K562 (cell line): Measurements from ENCODE around the gene REPS1. TPM values are rescaled to one million over a fixed set of nuclear protein-coding genes. Genes with fewer than 3 reads are reported as not detected.

Experiments
- ATAC-seq: fragments of 200-7000 bp; cut with Tn5 transposase; 3 replicates; pipeline ENCODE4 v1.9.1; 2020; ENCODE audit warnings: moderate library complexity
- BruUV-seq: library from RNA; stranded (reverse); fragments of 400-500 nt; replicated peaks from 2 replicates; lab custom pipeline; 2021; lab: Mats Ljungman, UMichigan
- CTCF ChIA-PET: fragments of 300-600 bp; formaldehyde crosslinking; extraction: SDS; loops from one replicate; lab custom pipeline; 2021; ENCODE audit warnings: low intra/inter-chr PET ratio; lab: Yijun Ruan, JAX
- POLR2A ChIA-PET: fragments of 300-600, 350-650 bp; sonication (Branson Sonifier 250); formaldehyde crosslinking; extraction: SDS; loops from one replicate; lab custom pipeline; 2021; ENCODE audit warnings: antibody characterized with exemption, inconsistent platforms; lab: Yijun Ruan, JAX
- DNase-seq, 4 experiments: peaks; one replicate each; pipeline versions ENCODE4 v3.0.0 to v3.0.0-alpha.2; 2011 to 2018; ENCODE audit warnings: low spot score in 3 of 4, mixed read lengths in 3 of 4; ENCODE audit errors: extremely low read depth in 1 of 4
- FAIRE-seq: peaks from 2 replicates; lab custom pipeline; 2011; peaks lifted over from hg19 to GRCh38; lab: Jason Lieb, UNC
- H2AFZ ChIP-seq: 2 replicates; pipeline ENCODE4 v1.6.0; 2011; ENCODE audit warnings: low read depth, low read length, control low read depth, inconsistent platforms
- H3K27ac ChIP-seq: fragments of 200-600 bp; 3 replicates; pipeline ENCODE4 v1.8.0; 2011; ENCODE audit warnings: low read depth, mild to moderate bottlenecking, control low read depth, inconsistent platforms, low read length, moderate library complexity, mixed read lengths; ENCODE audit errors: extremely low read depth
- H3K27me3 ChIP-seq, 2 experiments: fragments of 300-600 bp in 1 of 2; 2 replicates in 1 of 2; 3 replicates in 1 of 2; pipeline versions ENCODE4 v1.6.0 to v1.8.0; 2011; ENCODE audit warnings: inconsistent platforms in 2 of 2, low read length in 2 of 2, mild to moderate bottlenecking in 1 of 2, mixed read lengths in 1 of 2, moderate library complexity in 1 of 2; ENCODE audit not compliant: control insufficient read depth in 2 of 2, insufficient read depth in 2 of 2
- H3K36me3 ChIP-seq: fragments of 300-600 bp; 3 replicates; pipeline ENCODE4 v1.8.0; 2011; ENCODE audit warnings: mild to moderate bottlenecking, low read length, inconsistent platforms; ENCODE audit not compliant: control insufficient read depth, insufficient read depth
- H3K4me1 ChIP-seq, 2 experiments: fragments of 200-600 bp in 1 of 2; replicated peaks in 1 of 2; 2 replicates in 1 of 2; 3 replicates in 1 of 2; pipeline versions ENCODE4 v1.5.1 to v1.8.0; 2011; ENCODE audit warnings: inconsistent platforms in 2 of 2, low read length in 2 of 2, mild to moderate bottlenecking in 1 of 2, mixed read lengths in 1 of 2, moderate library complexity in 1 of 2; ENCODE audit not compliant: control insufficient read depth in 2 of 2, insufficient read depth in 2 of 2
- H3K4me2 ChIP-seq: 2 replicates; pipeline ENCODE4 v1.6.1; 2011; ENCODE audit warnings: low read length, control low read depth, inconsistent platforms, mixed read lengths; ENCODE audit not compliant: insufficient read depth
- H3K4me3 ChIP-seq: fragments of 200-600 bp; sonication (generic), shearing (Covaris generic); 2 replicates; pipeline ENCODE4 v1.5.1; 2016; ENCODE audit warnings: control low read depth, inconsistent platforms
- H3K79me2 ChIP-seq: fragments of 200-600 bp; 3 replicates; pipeline ENCODE4 v1.8.0; 2011; ENCODE audit warnings: low read length, inconsistent platforms; ENCODE audit not compliant: control insufficient read depth, insufficient read depth
- H3K9ac ChIP-seq, 2 experiments: 2 replicates each; pipeline versions ENCODE4 v1.6.0 to v1.6.1; 2011; ENCODE audit warnings: low read depth in 2 of 2, low read length in 2 of 2, control low read depth in 1 of 2, inconsistent platforms in 1 of 2, mild to moderate bottlenecking in 1 of 2, mixed read lengths in 1 of 2; ENCODE audit not compliant: insufficient read depth in 1 of 2
- H3K9me1 ChIP-seq: one replicate; pipeline ENCODE4 v1.6.0; 2011; ENCODE audit warnings: inconsistent platforms, mild to moderate bottlenecking, low read length, moderate library complexity; ENCODE audit not compliant: control insufficient read depth, insufficient read depth
- H3K9me3 ChIP-seq: replicated peaks from 2 replicates; pipeline ENCODE4 v1.5.1; 2011; ENCODE audit warnings: low read depth, low read length, inconsistent platforms; ENCODE audit not compliant: control insufficient read depth, insufficient read depth
- H4K20me1 ChIP-seq: replicated peaks from 2 replicates; pipeline ENCODE4 v1.6.1; 2011; ENCODE audit warnings: low read length, inconsistent platforms, mixed read lengths; ENCODE audit not compliant: control insufficient read depth, insufficient read depth
- CEBPB ChIP-seq: fragments of 450-650 bp; IDR thresholded peaks from 2 replicates; pipeline ENCODE4 v1.6.1; 2016; ENCODE audit warnings: missing genetic modification characterization, missing compliant biosample characterization
- CEBPG ChIP-seq, 3 experiments: fragments of 200-800 bp in 1 of 3; sonication (Bioruptor generic) in 1 of 3; sonication (generic) in 1 of 3; formaldehyde crosslinking in 1 of 3; IDR thresholded peaks in 2 of 3; conservative IDR thresholded peaks in 1 of 3; 2 replicates each; pipeline versions ENCODE4 v1.6.1 to v1.8.0; 2016 to 2022; ENCODE audit warnings: missing compliant biosample characterization in 2 of 3, missing genetic modification characterization in 2 of 3, mild to moderate bottlenecking in 1 of 3, missing genetic modification reagents in 1 of 3
- ETV5 ChIP-seq: sonication (generic); formaldehyde crosslinking; IDR thresholded peaks from 2 replicates; pipeline ENCODE4 v1.4.0; 2020; ENCODE audit warnings: low read depth, mild to moderate bottlenecking, missing genetic modification reagents
- NCOA6 ChIP-seq: fragments of 450-650 bp; IDR thresholded peaks from 2 replicates; pipeline ENCODE4 v1.6.1; 2017; ENCODE audit warnings: mild to moderate bottlenecking
- RAD51 ChIP-seq: fragments of 450-650 bp; IDR thresholded peaks from 2 replicates; pipeline ENCODE4 v1.7.1; 2016; ENCODE audit warnings: low read depth, mild to moderate bottlenecking, borderline replicate concordance
- WGBS: fragments of 100-300 bp; shearing (Covaris generic); methylation state at CpG from one replicate; pipeline ENCODE4 v1.1.6; 2016; ENCODE audit warnings: low coverage, mixed read lengths; ENCODE audit not compliant: insufficient coverage; ENCODE audit errors: missing lambda C conversion rate; 5-methylcytosine and 5-hydroxymethylcytosine counted together
- in situ Hi-C: fragments of 300-500 bp; cut with MboI; formaldehyde crosslinking; loops from 4 replicates; pipeline ENCODE4 v1.15.0; 2018; ENCODE audit warnings: inconsistent platforms, mixed read lengths
- intact Hi-C: fragments of 100-400 bp; cut with micrococcal nuclease; formaldehyde crosslinking; loops from 2 replicates; pipeline ENCODE4 v1.14.2; 2022
- polyA plus RNA-seq, 8 experiments: library from polyadenylated mRNA; depleted of rRNA in 4 of 8; stranded (reverse) in 5 of 8; unstranded in 3 of 8; fragments of >200 nt; fragmentation: Nextera tagmentation in 2 of 8; fragmentation: Illumina TruSeq in 1 of 8; extraction: Ambion mirVana in 2 of 8; extraction: Trizol in 1 of 8; gene quantifications; 2 replicates each; pipeline versions ENCODE4 v1.2.1 to v1.2.3, GENCODE V29; 2011 to 2014; ENCODE audit warnings: inconsistent platforms in 1 of 8, missing spikeins in 1 of 8
- total RNA-seq, 7 experiments: library from RNA; depleted of rRNA in 6 of 7; stranded (reverse); fragments of >200 nt in 6 of 7; fragmentation: Illumina TruSeq in 2 of 7; extraction: Trizol in 2 of 7; gene quantifications; 2 replicates each; pipeline versions ENCODE4 v1.2.1 to v1.2.3, GENCODE V29; 2011 to 2021; ENCODE audit warnings: low replicate concordance in 1 of 7
- TF ChIP-seq, protein P1 (sequence below): sonication (generic); formaldehyde crosslinking; IDR thresholded peaks from 2 replicates; pipeline ENCODE4 v1.8.1; 2023; ENCODE audit warnings: mild to moderate bottlenecking, missing genetic modification reagents

Gene REPS1
- total and polyA plus RNA-seq, 9 of the 15 experiments (the other 6 are each of a cell fraction or from before 2014, with no cell fraction given) = 7.9 to 36.0 (median 27.8) TPM

DNA sequence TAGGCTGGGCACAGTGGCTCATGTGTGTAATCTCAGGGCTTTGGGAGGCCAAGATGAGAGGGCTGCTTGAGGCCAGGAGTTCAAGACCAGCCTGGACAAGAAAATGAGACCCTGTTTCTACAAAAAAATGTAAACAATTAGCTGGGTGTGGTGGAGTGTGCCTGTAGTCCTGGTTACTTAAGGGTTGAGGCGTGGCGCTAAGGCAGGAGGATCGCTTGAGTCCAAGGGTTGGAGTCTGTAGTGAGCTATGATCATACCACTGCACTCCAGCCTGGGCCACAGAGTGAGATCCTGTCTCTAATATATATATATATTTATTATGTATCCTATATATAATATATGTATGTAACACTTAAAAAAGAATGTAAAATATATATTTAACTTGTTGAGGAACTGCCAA, 32.6 kb upstream of the REPS1 start:
- Histone ChIP-seq H3K9ac (no peak overlapping the region), H2AFZ (no peak overlapping the region), H3K27me3 (peaks cover 6 to 15% of the 10 kb centered on the region in 2 experiments; a peak in 3 of 5 replicates), H3K9me1 (no peaks in the 10 kb centered on the region), H3K4me2 (no peak overlapping the region), H3K4me3 (no peak overlapping the region), H3K27ac (no peak overlapping the region), H3K79me2 (no peaks in the 10 kb centered on the region)
- ChIA-PET CTCF (no interaction called here), POLR2A (interaction anchor here (1.0 to 1.2 kb wide), 2 partner anchors 16 to 29 kb away, joined by 3 to 5 read pairs; no protein-coding TSS in a partner anchor)
- in situ Hi-C loops = no loop called here
- intact Hi-C loops = no loop called here
- no peak for TF ChIP-seq ETV5 (CRISPR knock-in tag)
- TF ChIP-seq, all 486 proteins: peak for 0
- Histone ChIP-seq H4K20me1 (no peaks in the 10 kb centered on the region), H3K9me3 (no peaks in the 10 kb centered on the region), H3K36me3 (no peaks in the 10 kb centered on the region), H3K4me1 (no peaks in the 10 kb centered on the region)
- ATAC-seq = no peak; the same call in 2 of the 3 replicates
- FAIRE-seq = no peak
- WGBS = 22% methylated on average over 3 of the region's 3 CpGs
- no peak for DNase-seq
- no TSS peak for BruUV-seq

GRCh38 chr6:139019722-139020121, 31.7 kb upstream of the REPS1 start:
- ATAC-seq (no peak), DNase-seq (no peak), FAIRE-seq (no peak)
- Histone ChIP-seq H3K27me3 (peaks cover 6 to 21% of the 10 kb centered on the region in 2 experiments; a peak in 4 of 5 replicates), H3K9me3 (no peaks in the 10 kb centered on the region), H3K4me3 (no peak overlapping the region), H4K20me1 (no peaks in the 10 kb centered on the region), H3K4me1 (no peaks in the 10 kb centered on the region), H3K27ac (no peak overlapping the region), H3K9ac (no peak overlapping the region), H3K36me3 (no peaks in the 10 kb centered on the region), H2AFZ (no peak overlapping the region), H3K9me1 (no peaks in the 10 kb centered on the region), H3K4me2 (no peak overlapping the region), H3K79me2 (no peaks in the 10 kb centered on the region)
- in situ Hi-C loops (no loop called here), intact Hi-C loops (no loop called here)
- ChIA-PET POLR2A (no interaction called here), CTCF (no interaction called here)
- no TSS peak for BruUV-seq
- peak; percentile 88 for TF ChIP-seq CEBPB (tag)
- no peak for TF ChIP-seq CEBPG (CRISPR knock-in tag; IDR thresholded peaks at IDR 0.05)
- peak; percentile 61 to 77; a peak in 3 of 4 replicates for TF ChIP-seq CEBPG (tag; conservative IDR thresholded peaks at IDR 0.05 in 1 of 2, IDR thresholded peaks at IDR 0.05 in 1 of 2)
- TF ChIP-seq NCOA6 = no peak
- no peak for TF ChIP-seq RAD51
- TF ChIP-seq, protein P1, sequence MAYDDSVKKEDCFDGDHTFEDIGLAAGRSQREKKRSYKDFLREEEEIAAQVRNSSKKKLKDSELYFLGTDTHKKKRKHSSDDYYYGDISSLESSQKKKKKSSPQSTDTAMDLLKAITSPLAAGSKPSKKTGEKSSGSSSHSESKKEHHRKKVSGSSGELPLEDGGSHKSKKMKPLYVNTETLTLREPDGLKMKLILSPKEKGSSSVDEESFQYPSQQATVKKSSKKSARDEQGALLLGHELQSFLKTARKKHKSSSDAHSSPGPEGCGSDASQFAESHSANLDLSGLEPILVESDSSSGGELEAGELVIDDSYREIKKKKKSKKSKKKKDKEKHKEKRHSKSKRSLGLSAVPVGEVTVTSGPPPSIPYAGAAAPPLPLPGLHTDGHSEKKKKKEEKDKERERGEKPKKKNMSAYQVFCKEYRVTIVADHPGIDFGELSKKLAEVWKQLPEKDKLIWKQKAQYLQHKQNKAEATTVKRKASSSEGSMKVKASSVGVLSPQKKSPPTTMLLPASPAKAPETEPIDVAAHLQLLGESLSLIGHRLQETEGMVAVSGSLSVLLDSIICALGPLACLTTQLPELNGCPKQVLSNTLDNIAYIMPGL (CRISPR knock-in tag) = no peak
- WGBS = 0% methylated on average over 2 of the region's 2 CpGs
